Liver (tissue), 9 donors: ENCODE data around the gene RERE. TPM values are rescaled to one million over a fixed set of nuclear protein-coding genes. Genes with fewer than 3 reads are reported as not detected.

Experiments
- DNase-seq: peaks from one replicate; pipeline ENCODE4 v3.0.0-alpha.2; 2017; ENCODE audit warnings: low spot score
- H3K27ac ChIP-seq, 2 donors: one replicate each; pipeline ENCODE4 v1.7.0; 2013; ENCODE audit warnings: inconsistent platforms in 2 of 2, low read length in 2 of 2, control low read depth in 1 of 2, low read depth in 1 of 2, mild to moderate bottlenecking in 1 of 2
- H3K27me3 ChIP-seq, 4 donors: one replicate each; pipeline versions ENCODE4 v1.6.1 to v1.7.0; 2013; ENCODE audit warnings: low read length in 3 of 4, inconsistent platforms in 1 of 4, mild to moderate bottlenecking in 1 of 4, moderate library complexity in 1 of 4; ENCODE audit not compliant: control insufficient read depth in 4 of 4, insufficient read depth in 4 of 4
- H3K36me3 ChIP-seq, 4 donors: one replicate each; pipeline versions ENCODE4 v1.6.1 to v1.7.0; 2013; ENCODE audit warnings: low read length in 3 of 4, mild to moderate bottlenecking in 3 of 4, low read depth in 1 of 4, moderate library complexity in 1 of 4; ENCODE audit not compliant: control insufficient read depth in 4 of 4, insufficient read depth in 3 of 4
- H3K4me1 ChIP-seq, 4 donors: one replicate each; pipeline versions ENCODE4 v1.6.1 to v1.7.0; 2013; ENCODE audit warnings: low read length in 3 of 4, mild to moderate bottlenecking in 3 of 4, moderate library complexity in 1 of 4; ENCODE audit not compliant: control insufficient read depth in 4 of 4, insufficient read depth in 4 of 4
- H3K4me3 ChIP-seq, 3 donors: one replicate each; pipeline versions ENCODE4 v1.6.1 to v1.7.0; 2013; ENCODE audit warnings: low read length in 3 of 3, control low read depth in 1 of 3, low read depth in 1 of 3, mild to moderate bottlenecking in 1 of 3
- H3K9ac ChIP-seq, 2 donors: one replicate each; pipeline ENCODE4 v1.7.0; 2013; ENCODE audit warnings: low read length in 2 of 2, mild to moderate bottlenecking in 2 of 2, moderate library complexity in 2 of 2, control low read depth in 1 of 2, low read depth in 1 of 2
- H3K9me3 ChIP-seq, 4 donors: one replicate each; pipeline versions ENCODE4 v1.6.1 to v1.7.0; 2013; ENCODE audit warnings: low read length in 3 of 4; ENCODE audit not compliant: control insufficient read depth in 4 of 4
- ATF3 ChIP-seq: IDR thresholded peaks from 2 replicates; pipeline ENCODE4 v1.6.1; 2016; ENCODE audit warnings: antibody characterized with exemption
- CTCF ChIP-seq: fragments of 150-350 bp; IDR thresholded peaks from 2 replicates; pipeline ENCODE4 v1.5.1; 2017; ENCODE audit warnings: improper control_type of control experiment, low read depth, low read length; ENCODE audit not compliant: missing input control
- EGR1 ChIP-seq, 2 donors: IDR thresholded peaks; 2 replicates each; pipeline ENCODE4 v1.6.1; 2016 to 2018; ENCODE audit warnings: antibody characterized with exemption in 2 of 2, low read depth in 2 of 2
- FOXA1 ChIP-seq: IDR thresholded peaks from 2 replicates; pipeline ENCODE4 v1.6.1; 2016; ENCODE audit warnings: antibody characterized with exemption
- FOXA2 ChIP-seq: IDR thresholded peaks from 2 replicates; pipeline ENCODE4 v1.6.1; 2016; ENCODE audit warnings: antibody characterized with exemption
- GABPA ChIP-seq, 2 donors: IDR thresholded peaks in 1 of 2; conservative IDR thresholded peaks in 1 of 2; 2 replicates each; pipeline ENCODE4 v1.6.1; 2016; ENCODE audit warnings: antibody characterized with exemption in 2 of 2, mild to moderate bottlenecking in 1 of 2, moderate library complexity in 1 of 2
- HNF4A ChIP-seq, 2 donors: conservative IDR thresholded peaks; 2 replicates each; pipeline ENCODE4 v1.6.1; 2016; ENCODE audit warnings: antibody characterized with exemption in 2 of 2, mild to moderate bottlenecking in 2 of 2
- HNF4G ChIP-seq: IDR thresholded peaks from 2 replicates; pipeline ENCODE4 v1.6.1; 2016; ENCODE audit warnings: antibody characterized with exemption
- JUND ChIP-seq, 2 donors: IDR thresholded peaks; 2 replicates each; pipeline ENCODE4 v1.6.1; 2016; ENCODE audit warnings: antibody characterized with exemption in 2 of 2
- MAX ChIP-seq: IDR thresholded peaks from 2 replicates; pipeline ENCODE4 v1.6.1; 2016; ENCODE audit warnings: antibody characterized with exemption
- NR2F2 ChIP-seq: IDR thresholded peaks from 2 replicates; pipeline ENCODE4 v1.6.1; 2016; ENCODE audit warnings: antibody characterized with exemption
- RAD21 ChIP-seq, 2 donors: IDR thresholded peaks; 2 replicates each; pipeline ENCODE4 v1.6.1; 2016; ENCODE audit warnings: antibody characterized with exemption in 2 of 2, mild to moderate bottlenecking in 2 of 2
- REST ChIP-seq: IDR thresholded peaks from 2 replicates; pipeline ENCODE4 v1.6.1; 2016; ENCODE audit warnings: antibody characterized with exemption, mild to moderate bottlenecking
- RXRA ChIP-seq, 2 donors: IDR thresholded peaks; 2 replicates each; pipeline ENCODE4 v1.6.1; 2017 to 2018; ENCODE audit warnings: antibody characterized with exemption in 2 of 2, mild to moderate bottlenecking in 1 of 2
- SP1 ChIP-seq: IDR thresholded peaks from 2 replicates; pipeline ENCODE4 v1.6.1; 2018; ENCODE audit warnings: antibody characterized with exemption, mild to moderate bottlenecking
- TAF1 ChIP-seq: conservative IDR thresholded peaks from 2 replicates; pipeline ENCODE4 v1.6.1; 2016; ENCODE audit warnings: antibody characterized with exemption, mild to moderate bottlenecking
- YY1 ChIP-seq: IDR thresholded peaks from 2 replicates; pipeline ENCODE4 v1.6.1; 2016; ENCODE audit warnings: antibody characterized with exemption, mild to moderate bottlenecking
- ZBTB33 ChIP-seq: IDR thresholded peaks from 2 replicates; pipeline ENCODE4 v1.6.1; 2016; ENCODE audit warnings: antibody characterized with exemption
- WGBS: extraction: QIAGEN DNeasy Blood & Tissue Kit; methylation state at CpG from one replicate; pipeline ENCODE4 v1.1.7; 2013; 5-methylcytosine and 5-hydroxymethylcytosine counted together
- polyA plus RNA-seq, 2 donors: library from polyadenylated mRNA; stranded (reverse) in 1 of 2; unstranded in 1 of 2; fragments of 200-250 nt in 1 of 2; fragments of >200 nt in 1 of 2; fragmentation: Nextera tagmentation in 1 of 2; extraction: Ambion mirVana in 1 of 2; gene quantifications; one replicate each; pipeline versions ENCODE4 v1.2.1 to v1.2.3, GENCODE V29; 2013 to 2015
- total RNA-seq, 2 donors: library from RNA; depleted of rRNA; stranded (reverse); fragments of >200 nt; gene quantifications; one replicate each; pipeline ENCODE4 v1.2.3, GENCODE V29; 2014
- donor health status: healthy.
- donor health status: healthy.
- donor health status: healthy.
- donor health status: healthy.
- donor health status: healthy.

RERE gene
- total and polyA plus RNA-seq, 4 donors, result 9.8 to 49.1 (median 24.8) TPM

GRCh38 chr1:8663915-8664329 is 153.5 kb downstream of the RERE start:
- TF ChIP-seq FOXA2, result no peak
- TF ChIP-seq EGR1 (IDR thresholded peaks at IDR 0.05; ENCODE audit: low read depth in 2 of 2), result no peak
- no peak for TF ChIP-seq ZBTB33
- TF ChIP-seq JUND (IDR thresholded peaks at IDR 0.05), result no peak
- TF ChIP-seq CTCF, result no peak
- TF ChIP-seq GABPA (IDR thresholded peaks at IDR 0.05 in 1 of 2, conservative IDR thresholded peaks at IDR 0.05 in 1 of 2), result peak in 1 of 2 donors; percentile 12
- no peak for TF ChIP-seq RAD21 (IDR thresholded peaks at IDR 0.05)
- TF ChIP-seq ATF3, result no peak
- peak; percentile 57 for TF ChIP-seq YY1
- TF ChIP-seq FOXA1, result no peak
- no peak for TF ChIP-seq TAF1
- TF ChIP-seq SP1, result peak; percentile 34
- no peak for TF ChIP-seq REST
- peak; percentile 34 to 58 for TF ChIP-seq HNF4A (conservative IDR thresholded peaks at IDR 0.05)
- no peak for TF ChIP-seq NR2F2
- peak; percentile 36 for TF ChIP-seq MAX
- peak; percentile 26 for TF ChIP-seq RXRA (IDR thresholded peaks at IDR 0.05)
- TF ChIP-seq HNF4G, result no peak
- DNase-seq, result no peak
- Histone ChIP-seq H3K27ac (peak overlapping the region; percentile 59 to 78), H3K4me1 (peaks cover 13 to 50% (median 31%) of the 10 kb centered on the region in 4 donors), H3K36me3 (no peaks in the 10 kb centered on the region), H3K27me3 (no peaks in the 10 kb centered on the region), H3K9ac (peak overlapping the region in 1 of 2 donors; percentile 57), H3K9me3 (no peaks in the 10 kb centered on the region), H3K4me3 (peak overlapping the region in 1 of 3 donors; percentile 0)
- 5% methylated on average over 2 of the region's 2 CpGs for WGBS
